Measurements from ENCODE around the gene PNPT1.

PNPT1 gene

GRCh38 chr2:55732854-55733253 lies 39.2 kb upstream of the PNPT1 start:
- Histone ChIP-seq H3K9me3 (ENCODE audit: control insufficient read depth, insufficient read depth, low read depth, low read length) (no peaks in the 10 kb centered on the region), H3K4me1 (ENCODE audit: control insufficient read depth, insufficient read depth, low read length) (no peaks in the 10 kb centered on the region), H3K36me3 (ENCODE audit: control insufficient read depth in 2 of 2, insufficient read depth in 1 of 2, low read length in 2 of 2) (no peaks in the 10 kb centered on the region), H3K27ac (ENCODE audit: extremely low read depth, low read depth, low read length) (no peak overlapping the region), H3K4me3 (ENCODE audit: low read depth, low read length) (no peak overlapping the region)
- TF ChIP-seq ZNF354C (tag by site-specific recombination; IDR thresholded peaks at IDR 0.05; ENCODE audit: borderline replicate concordance, low read depth) (no peak), ZNF692 (tag by site-specific recombination; IDR thresholded peaks at IDR 0.05) (no peak), BCL6B (tag by site-specific recombination; IDR thresholded peaks at IDR 0.05) (no peak), ZNF777 (tag by site-specific recombination; IDR thresholded peaks at IDR 0.05; ENCODE audit: borderline replicate concordance) (no peak), ZNF157 (tag by site-specific recombination; IDR thresholded peaks at IDR 0.05) (no peak), ZNF776 (tag by site-specific recombination; IDR thresholded peaks at IDR 0.05; ENCODE audit: borderline replicate concordance) (no peak), ZBTB17 (tag by site-specific recombination; IDR thresholded peaks at IDR 0.05) (no peak), ZNF341 (tag by site-specific recombination; IDR thresholded peaks at IDR 0.05; ENCODE audit: low read depth) (no peak), ZNF449 (tag by site-specific recombination; IDR thresholded peaks at IDR 0.05) (no peak), ZNF2 (tag by site-specific recombination; IDR thresholded peaks at IDR 0.05) (no peak), KLF9 (tag by site-specific recombination; IDR thresholded peaks at IDR 0.05; ENCODE audit: low read depth) (no peak), BCL11A (tag by site-specific recombination; IDR thresholded peaks at IDR 0.05; ENCODE audit: low read depth) (no peak), ZNF140 (tag by site-specific recombination; IDR thresholded peaks at IDR 0.05) (no peak), ZNF24 (tag by site-specific recombination; IDR thresholded peaks at IDR 0.05) (no peak), ZNF830 (tag by site-specific recombination; IDR thresholded peaks at IDR 0.05; ENCODE audit: low read depth) (no peak), ZFP41 (tag by site-specific recombination; IDR thresholded peaks at IDR 0.05; ENCODE audit: borderline replicate concordance) (no peak)
- POLR2A ChIA-PET = no interaction called here
- CTCF ChIA-PET = interaction anchor here (1.0 to 1.4 kb wide), 3 partner anchors 15 to 286 kb away, joined by 3 to 4 read pairs (median 4); no protein-coding TSS in a partner anchor

GRCh38 chr2:55729136-55729685 lies 35.6 kb upstream of the PNPT1 start:
- H3K9me3 ChIP-seq (ENCODE audit: control insufficient read depth, insufficient read depth, low read depth, low read length) = no peaks in the 10 kb centered on the region
- POLR2A ChIA-PET = no interaction called here
- no peak overlapping the region for H3K27ac ChIP-seq (ENCODE audit: extremely low read depth, low read depth, low read length)
- H3K36me3 ChIP-seq (ENCODE audit: control insufficient read depth in 2 of 2, insufficient read depth in 1 of 2, low read length in 2 of 2) = no peaks in the 10 kb centered on the region
- no peak for TF ChIP-seq ZNF660 (tag by site-specific recombination; IDR thresholded peaks at IDR 0.05)
- TF ChIP-seq AEBP2 (tag by site-specific recombination; IDR thresholded peaks at IDR 0.05; ENCODE audit: borderline replicate concordance) = no peak
- no peak for TF ChIP-seq ZNF521 (tag by site-specific recombination; IDR thresholded peaks at IDR 0.05)
- TF ChIP-seq ZNF155 (tag by site-specific recombination; IDR thresholded peaks at IDR 0.05) = no peak
- TF ChIP-seq KLF1 (tag by site-specific recombination; IDR thresholded peaks at IDR 0.05) = no peak
- TF ChIP-seq ZNF354C (tag by site-specific recombination; IDR thresholded peaks at IDR 0.05; ENCODE audit: borderline replicate concordance, low read depth) = no peak
- no peak for TF ChIP-seq ZNF335 (tag by site-specific recombination; conservative IDR thresholded peaks at IDR 0.05)
- no peak for TF ChIP-seq ZNF138 (tag by site-specific recombination; IDR thresholded peaks at IDR 0.05; ENCODE audit: borderline replicate concordance)
- no peaks in the 10 kb centered on the region for H3K4me1 ChIP-seq (ENCODE audit: control insufficient read depth, insufficient read depth, low read length)
- no peak overlapping the region for H3K4me3 ChIP-seq (ENCODE audit: low read depth, low read length)
- CTCF ChIA-PET = interaction anchor here (1.0 kb wide), 1 partner anchor 10 kb away, joined by 4 read pairs; no protein-coding TSS in a partner anchor

Measured in HEK293 (cell line).